Ascending aorta (tissue), 2 donors: ENCODE data around the gene CMTM2. TPM values are rescaled to one million over a fixed set of nuclear protein-coding genes. Genes with fewer than 3 reads are reported as not detected.

ENCODE experiments used
- DNase-seq, 2 donors: peaks; one replicate each; pipeline ENCODE4 v3.0.0-alpha.2; 2019; ENCODE audit warnings: low spot score in 2 of 2
- H3K27ac ChIP-seq, 2 donors: fragments of 200-600 bp; sonication (generic); one replicate each; pipeline ENCODE4 v1.5.1; 2016 to 2017; ENCODE audit warnings: mild to moderate bottlenecking in 1 of 2
- H3K27me3 ChIP-seq: fragments of 200-600 bp; sonication (generic); one replicate; pipeline ENCODE4 v1.5.1; 2017
- H3K36me3 ChIP-seq, 2 donors: fragments of 200-600 bp; sonication (generic); one replicate each; pipeline ENCODE4 v1.5.1; 2016
- H3K4me1 ChIP-seq, 2 donors: fragments of 200-600 bp; sonication (generic); one replicate each; pipeline ENCODE4 v1.5.1; 2016 to 2017; ENCODE audit warnings: mild to moderate bottlenecking in 1 of 2
- H3K4me3 ChIP-seq, 2 donors: fragments of 200-600 bp; sonication (generic); one replicate each; pipeline ENCODE4 v1.5.1; 2016 to 2017; ENCODE audit warnings: mild to moderate bottlenecking in 1 of 2
- H3K9me3 ChIP-seq, 2 donors: fragments of 200-600 bp; sonication (generic); one replicate each; pipeline ENCODE4 v1.5.1; 2016
- intact Hi-C: fragments of 100-400 bp; cut with DNase I; formaldehyde crosslinking; loops from one replicate; pipeline ENCODE4 v1.15.1; 2023
- total RNA-seq: library from RNA; depleted of rRNA; stranded (reverse); fragments of >200 nt; gene quantifications from one replicate; pipeline ENCODE4 v1.1.0, GENCODE V29; 2016
- TF ChIP-seq, protein P1 (sequence below), 3 experiments: fragments of 200-600 bp in 2 of 3; fragments of 450-650 bp in 1 of 3; sonication (generic) in 2 of 3; IDR thresholded peaks; one replicate each; pipeline ENCODE4 v1.5.1; 2016 to 2019; ENCODE audit warnings: antibody characterized with exemption in 3 of 3, mild to moderate bottlenecking in 1 of 3, moderate library complexity in 1 of 3

Gene CMTM2
- total RNA-seq, 1 donor from 2014 or later = not detected

DNA sequence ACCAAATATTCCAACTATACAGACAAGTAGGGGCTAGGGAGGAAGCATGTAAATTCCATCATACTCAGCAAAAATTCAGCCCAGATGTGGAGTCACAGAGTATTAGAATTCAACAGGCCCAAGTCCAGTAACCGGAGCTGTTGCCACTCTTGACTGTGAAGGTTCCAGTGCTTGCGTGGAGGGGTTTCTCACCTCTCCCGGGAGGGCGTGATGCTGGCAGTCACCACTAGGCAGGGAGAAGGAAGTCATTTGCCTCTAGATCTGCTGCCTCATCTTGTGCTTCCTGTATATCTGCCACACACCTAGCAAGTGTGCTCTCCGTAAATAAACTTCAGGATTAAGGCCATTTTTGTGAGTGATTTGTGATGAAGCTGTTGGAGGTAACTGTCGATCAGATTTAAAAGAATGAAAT is 27.9 kb upstream of the CMTM2 start:
- TF ChIP-seq, protein P1, sequence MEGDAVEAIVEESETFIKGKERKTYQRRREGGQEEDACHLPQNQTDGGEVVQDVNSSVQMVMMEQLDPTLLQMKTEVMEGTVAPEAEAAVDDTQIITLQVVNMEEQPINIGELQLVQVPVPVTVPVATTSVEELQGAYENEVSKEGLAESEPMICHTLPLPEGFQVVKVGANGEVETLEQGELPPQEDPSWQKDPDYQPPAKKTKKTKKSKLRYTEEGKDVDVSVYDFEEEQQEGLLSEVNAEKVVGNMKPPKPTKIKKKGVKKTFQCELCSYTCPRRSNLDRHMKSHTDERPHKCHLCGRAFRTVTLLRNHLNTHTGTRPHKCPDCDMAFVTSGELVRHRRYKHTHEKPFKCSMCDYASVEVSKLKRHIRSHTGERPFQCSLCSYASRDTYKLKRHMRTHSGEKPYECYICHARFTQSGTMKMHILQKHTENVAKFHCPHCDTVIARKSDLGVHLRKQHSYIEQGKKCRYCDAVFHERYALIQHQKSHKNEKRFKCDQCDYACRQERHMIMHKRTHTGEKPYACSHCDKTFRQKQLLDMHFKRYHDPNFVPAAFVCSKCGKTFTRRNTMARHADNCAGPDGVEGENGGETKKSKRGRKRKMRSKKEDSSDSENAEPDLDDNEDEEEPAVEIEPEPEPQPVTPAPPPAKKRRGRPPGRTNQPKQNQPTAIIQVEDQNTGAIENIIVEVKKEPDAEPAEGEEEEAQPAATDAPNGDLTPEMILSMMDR (IDR thresholded peaks at IDR 0.05) = peak in 2 of 3 experiments; percentile 8 to 26
- Histone ChIP-seq H3K27me3 (no peaks in the 10 kb centered on the region), H3K4me1 (peaks cover 11 to 26% of the 10 kb centered on the region in 2 donors), H3K9me3 (no peaks in the 10 kb centered on the region), H3K4me3 (peak overlapping the region; percentile 67 to 78), H3K27ac (peak overlapping the region; percentile 88 to 99), H3K36me3 (no peaks in the 10 kb centered on the region)
- DNase-seq = peak; percentile 33 to 70
- intact Hi-C loops = no loop called here

GRCh38 chr16:66551788-66552285 is 27.4 kb upstream of the CMTM2 start:
- peak overlapping the region; percentile 88 to 99 for H3K27ac ChIP-seq
- intact Hi-C loops = no loop called here
- peak overlapping the region; percentile 67 to 78 for H3K4me3 ChIP-seq
- no peak for DNase-seq
- H3K27me3 ChIP-seq = no peaks in the 10 kb centered on the region
- TF ChIP-seq, protein P1 (IDR thresholded peaks at IDR 0.05) = no peak
- no peaks in the 10 kb centered on the region for H3K9me3 ChIP-seq
- H3K4me1 ChIP-seq = peaks cover 11 to 26% of the 10 kb centered on the region in 2 donors
- no peaks in the 10 kb centered on the region for H3K36me3 ChIP-seq

DNA sequence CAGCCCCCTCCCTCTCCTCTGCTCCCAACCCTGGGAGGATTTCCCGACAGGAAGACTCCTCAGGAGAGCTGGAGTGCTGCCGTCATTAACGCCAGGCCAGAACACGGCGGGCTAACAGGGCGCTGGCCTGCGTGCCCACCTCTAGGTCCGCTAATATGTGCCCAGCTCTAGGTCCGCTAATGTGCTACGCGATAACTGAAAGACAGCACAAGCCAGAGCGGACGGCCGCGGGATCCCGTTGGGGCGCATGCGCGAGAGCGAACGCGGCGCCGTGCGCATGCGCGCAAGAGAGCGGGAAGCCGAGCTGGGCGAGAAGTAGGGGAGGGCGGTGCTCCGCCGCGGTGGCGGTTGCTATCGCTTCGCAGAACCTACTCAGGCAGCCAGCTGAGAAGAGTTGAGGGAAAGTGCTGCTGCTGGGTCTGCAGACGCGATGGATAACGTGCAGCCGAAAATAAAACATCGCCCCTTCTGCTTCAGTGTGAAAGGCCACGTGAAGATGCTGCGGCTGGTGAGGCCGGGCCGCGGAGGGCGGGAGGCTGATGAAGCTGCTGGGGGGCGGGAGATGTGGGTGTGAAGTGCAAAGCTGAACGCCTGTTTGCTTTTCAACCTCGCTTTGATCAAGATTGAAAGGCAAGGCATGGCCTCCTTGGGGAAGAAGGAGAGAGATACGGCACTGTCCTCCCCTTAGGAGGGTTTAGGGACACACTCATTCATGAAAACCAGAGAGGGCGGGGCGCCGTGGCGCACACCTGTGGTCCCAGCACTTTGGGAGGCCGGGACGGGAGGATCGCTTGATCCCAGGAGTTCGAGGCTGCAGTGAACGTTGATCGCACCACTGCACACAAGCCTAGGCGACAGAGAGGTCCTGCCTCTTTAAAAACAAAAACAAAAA is 26.7 kb upstream of the CMTM2 start, which contains the start of gene CKLF:
CKLF (plus strand) TSS at position 291 of the 892 bp plus-strand sequence; CDS start at position 431, 140 bp downstream.
- H3K27ac ChIP-seq = peak within 1 kb of the TSS; percentile 88 to 99
- intact Hi-C loops = no loop called here
- TF ChIP-seq, protein P1 (IDR thresholded peaks at IDR 0.05) = no peak

GRCh38 chr16:66553223-66553622 is 26.0 kb upstream of the CMTM2 start:
- peak overlapping the region; percentile 67 to 78 for H3K4me3 ChIP-seq
- H3K36me3 ChIP-seq = peaks cover under 1 to 5% of the 10 kb centered on the region in 2 donors
- TF ChIP-seq, protein P1 (IDR thresholded peaks at IDR 0.05) = no peak
- DNase-seq = no peak
- no peak overlapping the region for H3K27ac ChIP-seq
- intact Hi-C loops = no loop called here
- no peaks in the 10 kb centered on the region for H3K27me3 ChIP-seq
- no peaks in the 10 kb centered on the region for H3K9me3 ChIP-seq
- peaks cover 11 to 24% of the 10 kb centered on the region in 2 donors for H3K4me1 ChIP-seq

More for the DNA sequence above, 26.7 kb upstream of the CMTM2 start, which contains the start of gene CKLF:
- peaks cover 11 to 26% of the 10 kb centered on the region in 2 donors for H3K4me1 ChIP-seq
- peak; percentile 54 to 96 for DNase-seq
- H3K4me3 ChIP-seq = peak within 1 kb of the TSS; percentile 67 to 78
- H3K27me3 ChIP-seq = no peaks in the 10 kb centered on the region
- H3K36me3 ChIP-seq = peaks cover 0 to 5% of the 10 kb centered on the region in 2 donors
- H3K9me3 ChIP-seq = no peaks in the 10 kb centered on the region

- TF ChIP-seq, protein P1 (IDR thresholded peaks at IDR 0.05) = no peak
- H3K4me3 ChIP-seq = no peak overlapping the region
- peaks cover 11 to 16% of the 10 kb centered on the region in 2 donors for H3K4me1 ChIP-seq
- no peak for DNase-seq
- intact Hi-C loops = no loop called here
- no peaks in the 10 kb centered on the region for H3K27me3 ChIP-seq
- no peaks in the 10 kb centered on the region for H3K9me3 ChIP-seq
- peaks cover 8% of the 10 kb centered on the region in 2 donors for H3K36me3 ChIP-seq
- no peak overlapping the region for H3K27ac ChIP-seq
Measured at GRCh38 chr16:66554021-66554420, 25.2 kb upstream of the CMTM2 start.
